ENCODE results near the gene KANK4.

KANK4 gene

DNA sequence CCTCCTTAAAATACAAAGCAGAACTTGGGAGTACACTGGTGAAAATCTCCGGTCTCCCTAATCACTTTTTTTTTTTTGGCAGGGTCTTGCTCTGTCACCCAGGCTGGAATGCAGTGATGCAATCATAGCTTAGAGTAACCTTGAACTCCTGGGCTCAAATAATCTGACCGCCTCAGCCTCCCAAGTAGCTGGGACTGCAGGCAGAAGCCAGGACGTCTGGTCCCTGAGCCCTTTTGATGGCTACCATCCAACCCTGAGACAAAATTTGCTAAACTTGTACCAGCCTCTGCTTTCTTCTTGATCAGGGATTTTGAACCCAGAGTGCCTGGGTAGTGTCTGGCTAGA lies 120.5 kb downstream of the KANK4 start:
- Histone ChIP-seq H3K9me3 (ENCODE audit: control insufficient read depth in 5 of 5, low read length in 5 of 5) (no peaks in the 10 kb centered on the region), H3K4me3 (ENCODE audit: low read depth in 1 of 5, low read length in 5 of 5) (no peak overlapping the region), H3K9ac (ENCODE audit: low read length in 5 of 5) (no peak overlapping the region), H3K36me3 (ENCODE audit: control insufficient read depth in 5 of 5, insufficient read depth in 5 of 5, low read length in 5 of 5) (no peaks in the 10 kb centered on the region), H3K4me1 (ENCODE audit: control insufficient read depth in 5 of 5, insufficient read depth in 5 of 5, low read length in 5 of 5) (peaks cover 0 to 15% (median 11%) of the 10 kb centered on the region in 5 donors), H3K27ac (ENCODE audit: low read depth, low read length) (no peak overlapping the region), H3K27me3 (ENCODE audit: control insufficient read depth in 5 of 5, insufficient read depth in 4 of 5, low read length in 5 of 5) (peaks cover 4 to 22% (median 15%) of the 10 kb centered on the region in 5 donors)

DNA sequence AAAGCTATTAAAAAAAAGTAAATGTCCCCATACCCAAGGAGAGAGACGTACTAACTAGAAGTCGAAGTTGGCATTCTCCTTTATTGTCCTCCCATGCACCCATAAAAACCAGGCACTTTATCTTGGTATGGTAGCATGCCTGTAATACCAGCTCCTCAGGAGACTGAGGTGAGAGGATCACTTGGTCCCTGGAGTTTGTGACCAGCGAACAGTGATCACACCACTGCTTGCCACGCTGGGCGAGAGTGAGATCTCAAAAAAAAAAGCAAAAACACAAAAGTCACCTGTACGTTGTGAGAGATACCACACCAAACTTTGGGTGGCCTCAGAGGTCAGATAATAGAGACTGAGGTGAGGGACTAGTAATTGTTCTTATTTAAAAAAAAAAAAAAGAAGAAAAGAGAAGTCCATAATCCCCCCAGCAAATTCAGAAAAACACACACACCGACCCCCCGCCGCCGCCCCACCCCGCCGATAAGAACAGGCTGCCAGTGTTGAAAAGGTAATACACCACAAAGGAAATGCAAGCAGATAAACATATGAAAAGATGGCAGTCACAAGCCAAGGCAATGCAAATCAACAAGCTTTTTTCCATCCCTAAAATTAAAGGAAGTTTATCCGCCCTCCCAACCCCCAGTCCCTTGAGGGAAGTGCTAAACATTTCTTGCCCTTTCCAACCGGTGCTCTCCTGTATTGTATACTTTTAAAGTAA lies 121.0 kb downstream of the KANK4 start:
- H3K9ac ChIP-seq (ENCODE audit: low read length in 5 of 5), result no peak overlapping the region
- no peaks in the 10 kb centered on the region for H3K36me3 ChIP-seq (ENCODE audit: control insufficient read depth in 5 of 5, insufficient read depth in 5 of 5, low read length in 5 of 5)
- no peak overlapping the region for H3K4me3 ChIP-seq (ENCODE audit: low read depth in 1 of 5, low read length in 5 of 5)
- no peaks in the 10 kb centered on the region for H3K9me3 ChIP-seq (ENCODE audit: control insufficient read depth in 5 of 5, low read length in 5 of 5)
- H3K27me3 ChIP-seq (ENCODE audit: control insufficient read depth in 5 of 5, insufficient read depth in 4 of 5, low read length in 5 of 5), result peaks cover 4 to 22% (median 15%) of the 10 kb centered on the region in 5 donors
- H3K27ac ChIP-seq (ENCODE audit: low read depth, low read length), result no peak overlapping the region
- peaks cover 0 to 15% (median 11%) of the 10 kb centered on the region in 5 donors for H3K4me1 ChIP-seq (ENCODE audit: control insufficient read depth in 5 of 5, insufficient read depth in 5 of 5, low read length in 5 of 5)

DNA sequence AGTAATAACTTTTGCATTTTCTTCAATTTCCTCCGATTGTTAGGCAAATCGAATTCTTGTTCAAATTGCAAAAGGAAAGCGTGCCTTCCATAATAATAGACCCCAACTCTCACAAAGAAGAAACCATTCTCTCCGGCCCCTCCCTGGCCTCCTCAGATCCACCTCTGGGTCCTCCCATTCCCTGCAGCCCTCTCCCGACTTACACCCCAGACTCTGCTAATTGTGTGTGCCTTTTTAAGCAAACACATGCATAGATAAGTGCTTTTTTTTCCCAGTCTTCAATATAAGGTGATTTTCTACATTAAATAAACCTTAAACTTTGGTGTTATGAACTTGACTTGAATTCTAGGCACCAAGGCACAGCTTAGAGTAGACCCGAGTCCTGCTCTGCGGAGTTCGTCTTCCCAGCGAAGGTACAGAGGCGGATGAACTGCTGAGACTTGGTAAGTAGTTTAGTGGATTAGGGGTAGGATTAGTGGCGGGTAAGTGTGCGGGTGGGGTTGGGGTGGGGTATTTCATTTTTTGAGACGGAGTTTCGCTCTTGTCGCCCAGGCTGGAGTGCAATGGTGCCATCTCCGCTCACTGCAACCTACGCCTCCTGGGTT lies 123.0 kb downstream of the KANK4 start:
- peaks cover 0 to 15% (median 11%) of the 10 kb centered on the region in 5 donors for H3K4me1 ChIP-seq (ENCODE audit: control insufficient read depth in 5 of 5, insufficient read depth in 5 of 5, low read length in 5 of 5)
- H3K36me3 ChIP-seq (ENCODE audit: control insufficient read depth in 5 of 5, insufficient read depth in 5 of 5, low read length in 5 of 5), result no peaks in the 10 kb centered on the region
- H3K9me3 ChIP-seq (ENCODE audit: control insufficient read depth in 5 of 5, low read length in 5 of 5), result no peaks in the 10 kb centered on the region
- no peak overlapping the region for H3K9ac ChIP-seq (ENCODE audit: low read length in 5 of 5)
- no peak overlapping the region for H3K4me3 ChIP-seq (ENCODE audit: low read depth in 1 of 5, low read length in 5 of 5)
- peaks cover 4 to 22% (median 15%) of the 10 kb centered on the region in 5 donors for H3K27me3 ChIP-seq (ENCODE audit: control insufficient read depth in 5 of 5, insufficient read depth in 4 of 5, low read length in 5 of 5)
- no peak overlapping the region for H3K27ac ChIP-seq (ENCODE audit: low read depth, low read length)

DNA sequence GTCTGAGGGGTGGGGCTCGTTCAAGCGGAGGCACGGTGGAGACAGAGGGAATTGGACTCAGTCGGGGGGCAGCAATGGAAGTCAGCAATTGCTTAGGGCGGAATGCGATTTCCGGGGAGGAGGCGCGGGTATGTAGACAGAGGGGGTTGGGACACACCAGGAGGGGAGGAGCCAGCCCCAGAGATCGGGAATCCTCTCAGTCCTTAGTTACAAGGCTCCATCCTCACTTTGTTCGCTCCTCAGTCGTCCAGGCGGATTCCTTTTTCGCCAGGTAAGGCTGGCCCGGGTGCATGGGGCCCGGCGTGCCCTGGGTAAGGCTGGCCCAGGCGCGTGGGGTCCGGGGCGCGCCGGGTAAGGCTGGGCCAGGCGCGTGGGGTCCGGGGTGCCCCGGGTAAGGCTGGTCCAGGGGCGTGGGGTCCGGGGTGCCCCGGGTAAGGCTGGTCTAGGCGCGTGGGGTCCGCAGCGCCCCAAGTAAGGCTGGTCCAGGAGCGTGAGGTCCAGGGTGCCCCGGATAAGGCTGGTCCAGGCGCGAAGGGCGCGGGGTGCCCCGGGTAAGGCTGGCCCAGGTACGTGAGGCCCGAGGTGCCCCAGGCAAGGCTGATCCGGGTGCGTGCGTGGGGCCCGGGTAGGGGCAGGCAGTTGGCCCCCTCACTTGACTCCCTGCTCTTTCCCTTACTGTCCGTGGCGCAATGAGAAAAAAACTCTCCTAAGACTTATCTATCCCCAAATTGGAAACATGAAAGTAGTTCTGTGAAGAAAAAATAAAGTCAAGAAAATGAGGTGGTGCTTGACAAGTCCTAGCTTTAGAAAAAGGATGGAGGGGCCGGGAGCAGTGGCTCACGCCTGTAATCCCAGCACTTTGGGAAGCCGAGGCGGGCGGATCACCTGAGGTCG lies 124.3 kb downstream of the KANK4 start, which contains the start of gene L1TD1:
Gene L1TD1 (plus strand): TSS at position 199 of the 894 bp plus-strand sequence. CDS start 11,780 bp downstream, outside the sequence.
- Histone ChIP-seq H3K4me3 (ENCODE audit: low read depth in 1 of 5, low read length in 5 of 5) (no peak within 1 kb of the TSS), H3K4me1 (ENCODE audit: control insufficient read depth in 5 of 5, insufficient read depth in 5 of 5, low read length in 5 of 5) (peaks cover 0 to 15% (median 11%) of the 10 kb centered on the region in 5 donors), H3K27ac (ENCODE audit: low read depth, low read length) (no peak within 1 kb of the TSS), H3K9ac (ENCODE audit: low read length in 5 of 5) (no peak within 1 kb of the TSS), H3K9me3 (ENCODE audit: control insufficient read depth in 5 of 5, low read length in 5 of 5) (no peaks in the 10 kb centered on the region), H3K36me3 (ENCODE audit: control insufficient read depth in 5 of 5, insufficient read depth in 5 of 5, low read length in 5 of 5) (no peaks in the 10 kb centered on the region), H3K27me3 (ENCODE audit: control insufficient read depth in 5 of 5, insufficient read depth in 4 of 5, low read length in 5 of 5) (peaks cover 4 to 22% (median 15%) of the 10 kb centered on the region in 5 donors)

DNA sequence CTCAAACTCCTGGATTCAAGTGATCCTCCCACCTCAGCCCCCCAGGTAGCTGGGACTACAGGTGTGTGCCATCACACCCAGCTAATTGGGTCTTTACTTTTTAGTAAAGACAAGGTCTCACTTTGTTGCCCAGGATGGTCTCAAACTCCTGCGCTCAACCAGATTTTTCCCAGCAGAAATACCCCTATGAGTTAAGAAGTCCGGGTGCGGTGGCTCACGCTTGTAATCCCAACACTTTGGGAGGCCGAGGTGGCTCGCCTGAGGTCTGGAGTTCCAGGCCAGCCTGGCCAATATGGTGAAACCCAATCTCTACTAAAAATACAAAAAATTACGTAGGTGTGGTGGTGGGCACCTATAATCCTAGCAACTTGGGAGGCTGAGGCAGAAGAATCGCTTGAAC lies 131.1 kb downstream of the KANK4 start:
- Histone ChIP-seq H3K4me3 (ENCODE audit: low read depth in 1 of 5, low read length in 5 of 5) (no peak overlapping the region), H3K27me3 (ENCODE audit: control insufficient read depth in 5 of 5, insufficient read depth in 4 of 5, low read length in 5 of 5) (no peaks in the 10 kb centered on the region), H3K9ac (ENCODE audit: low read length in 5 of 5) (no peak overlapping the region), H3K9me3 (ENCODE audit: control insufficient read depth in 5 of 5, low read length in 5 of 5) (no peaks in the 10 kb centered on the region), H3K36me3 (ENCODE audit: control insufficient read depth in 5 of 5, insufficient read depth in 5 of 5, low read length in 5 of 5) (no peaks in the 10 kb centered on the region), H3K4me1 (ENCODE audit: control insufficient read depth in 5 of 5, insufficient read depth in 5 of 5, low read length in 5 of 5) (no peaks in the 10 kb centered on the region), H3K27ac (ENCODE audit: low read depth, low read length) (no peak overlapping the region)

DNA sequence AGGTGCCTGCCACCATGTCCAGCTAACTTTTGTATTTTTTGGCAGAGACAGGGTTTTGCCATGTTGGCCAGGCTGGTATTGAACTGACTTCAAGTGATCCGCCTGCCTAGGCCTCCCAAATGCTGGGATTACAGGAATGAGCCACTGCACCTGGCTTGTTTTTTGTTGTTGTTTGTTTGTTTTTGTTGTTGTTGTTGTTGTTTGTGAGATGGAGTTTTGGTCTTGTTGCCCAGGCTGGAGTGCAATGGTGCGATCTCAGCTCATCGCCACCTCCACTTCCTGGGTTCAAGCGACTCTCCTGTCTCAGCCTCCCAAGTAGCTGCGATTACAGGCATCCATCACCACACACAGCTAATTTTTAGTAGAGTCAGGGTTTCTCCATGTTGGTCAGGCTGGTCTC lies 131.7 kb downstream of the KANK4 start:
- Histone ChIP-seq H3K9me3 (ENCODE audit: control insufficient read depth in 5 of 5, low read length in 5 of 5) (no peaks in the 10 kb centered on the region), H3K9ac (ENCODE audit: low read length in 5 of 5) (no peak overlapping the region), H3K4me1 (ENCODE audit: control insufficient read depth in 5 of 5, insufficient read depth in 5 of 5, low read length in 5 of 5) (no peaks in the 10 kb centered on the region), H3K4me3 (ENCODE audit: low read depth in 1 of 5, low read length in 5 of 5) (no peak overlapping the region), H3K27me3 (ENCODE audit: control insufficient read depth in 5 of 5, insufficient read depth in 4 of 5, low read length in 5 of 5) (no peaks in the 10 kb centered on the region), H3K36me3 (ENCODE audit: control insufficient read depth in 5 of 5, insufficient read depth in 5 of 5, low read length in 5 of 5) (no peaks in the 10 kb centered on the region), H3K27ac (ENCODE audit: low read depth, low read length) (no peak overlapping the region)

Data from subcutaneous abdominal adipose tissue (tissue), 5 donors.